Measurements from ENCODE around the gene IRF4.

DNA sequence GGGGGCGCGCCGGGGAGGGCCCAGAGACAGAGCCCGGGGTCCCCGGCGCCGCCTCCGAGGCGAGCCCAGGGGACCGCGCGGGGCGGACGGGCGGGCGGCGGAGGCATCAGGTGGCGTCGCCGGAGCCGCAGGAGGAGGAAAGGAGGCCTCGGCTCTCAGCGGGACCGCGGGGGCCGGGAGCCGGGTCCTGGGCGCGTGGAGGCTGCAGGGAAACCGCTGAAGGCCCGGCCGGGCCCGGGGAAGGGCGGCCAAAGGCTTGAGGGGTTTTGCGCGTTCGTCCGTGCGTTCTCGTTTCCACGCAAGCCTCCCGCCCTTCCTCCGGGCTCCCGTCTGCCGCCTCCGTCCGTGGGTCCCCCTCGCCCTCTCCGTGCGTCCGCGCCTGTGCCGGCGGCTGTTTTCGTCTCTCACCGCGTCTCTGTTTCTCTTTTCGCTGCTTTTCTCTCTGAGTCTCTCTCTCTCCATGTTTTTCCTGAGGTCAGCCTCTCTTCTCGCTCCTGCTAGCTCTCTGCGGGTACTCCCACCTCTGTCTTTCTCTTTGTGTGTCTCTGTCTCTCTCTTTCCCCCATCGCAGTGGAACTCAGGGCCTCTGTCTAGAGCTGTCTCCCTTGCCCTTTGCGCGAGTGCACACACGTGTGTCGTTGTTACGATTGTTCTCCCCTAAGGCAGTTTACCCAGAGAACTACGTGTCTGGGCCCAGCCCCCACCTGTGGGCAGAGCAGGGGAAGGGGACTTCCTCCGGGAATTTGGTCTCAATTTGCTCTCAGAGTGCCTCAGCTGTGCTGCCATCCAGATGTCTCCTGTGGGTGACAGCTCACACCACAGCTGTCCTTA is 2.1 kb downstream of the IRF4 start:
- no peak for TF ChIP-seq PPARA (CRISPR knock-in tag; IDR thresholded peaks at IDR 0.05; ENCODE audit: borderline replicate concordance)
- no peak for TF ChIP-seq ZC3H10 (CRISPR knock-in tag; IDR thresholded peaks at IDR 0.05)
- TF ChIP-seq OSR1 (CRISPR knock-in tag; IDR thresholded peaks at IDR 0.05) = no peak
- TF ChIP-seq, protein P1, sequence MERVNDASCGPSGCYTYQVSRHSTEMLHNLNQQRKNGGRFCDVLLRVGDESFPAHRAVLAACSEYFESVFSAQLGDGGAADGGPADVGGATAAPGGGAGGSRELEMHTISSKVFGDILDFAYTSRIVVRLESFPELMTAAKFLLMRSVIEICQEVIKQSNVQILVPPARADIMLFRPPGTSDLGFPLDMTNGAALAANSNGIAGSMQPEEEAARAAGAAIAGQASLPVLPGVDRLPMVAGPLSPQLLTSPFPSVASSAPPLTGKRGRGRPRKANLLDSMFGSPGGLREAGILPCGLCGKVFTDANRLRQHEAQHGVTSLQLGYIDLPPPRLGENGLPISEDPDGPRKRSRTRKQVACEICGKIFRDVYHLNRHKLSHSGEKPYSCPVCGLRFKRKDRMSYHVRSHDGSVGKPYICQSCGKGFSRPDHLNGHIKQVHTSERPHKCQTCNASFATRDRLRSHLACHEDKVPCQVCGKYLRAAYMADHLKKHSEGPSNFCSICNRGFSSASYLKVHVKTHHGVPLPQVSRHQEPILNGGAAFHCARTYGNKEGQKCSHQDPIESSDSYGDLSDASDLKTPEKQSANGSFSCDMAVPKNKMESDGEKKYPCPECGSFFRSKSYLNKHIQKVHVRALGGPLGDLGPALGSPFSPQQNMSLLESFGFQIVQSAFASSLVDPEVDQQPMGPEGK (CRISPR knock-in tag; IDR thresholded peaks at IDR 0.05; ENCODE audit: borderline replicate concordance) = no peak
- TF ChIP-seq, protein P2, sequence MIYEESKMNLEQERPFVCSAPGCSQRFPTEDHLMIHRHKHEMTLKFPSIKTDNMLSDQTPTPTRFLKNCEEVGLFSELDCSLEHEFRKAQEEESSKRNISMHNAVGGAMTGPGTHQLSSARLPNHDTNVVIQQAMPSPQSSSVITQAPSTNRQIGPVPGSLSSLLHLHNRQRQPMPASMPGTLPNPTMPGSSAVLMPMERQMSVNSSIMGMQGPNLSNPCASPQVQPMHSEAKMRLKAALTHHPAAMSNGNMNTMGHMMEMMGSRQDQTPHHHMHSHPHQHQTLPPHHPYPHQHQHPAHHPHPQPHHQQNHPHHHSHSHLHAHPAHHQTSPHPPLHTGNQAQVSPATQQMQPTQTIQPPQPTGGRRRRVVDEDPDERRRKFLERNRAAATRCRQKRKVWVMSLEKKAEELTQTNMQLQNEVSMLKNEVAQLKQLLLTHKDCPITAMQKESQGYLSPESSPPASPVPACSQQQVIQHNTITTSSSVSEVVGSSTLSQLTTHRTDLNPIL (CRISPR knock-in tag; IDR thresholded peaks at IDR 0.05; ENCODE audit: low read depth) = no peak
- TF ChIP-seq, protein P3, sequence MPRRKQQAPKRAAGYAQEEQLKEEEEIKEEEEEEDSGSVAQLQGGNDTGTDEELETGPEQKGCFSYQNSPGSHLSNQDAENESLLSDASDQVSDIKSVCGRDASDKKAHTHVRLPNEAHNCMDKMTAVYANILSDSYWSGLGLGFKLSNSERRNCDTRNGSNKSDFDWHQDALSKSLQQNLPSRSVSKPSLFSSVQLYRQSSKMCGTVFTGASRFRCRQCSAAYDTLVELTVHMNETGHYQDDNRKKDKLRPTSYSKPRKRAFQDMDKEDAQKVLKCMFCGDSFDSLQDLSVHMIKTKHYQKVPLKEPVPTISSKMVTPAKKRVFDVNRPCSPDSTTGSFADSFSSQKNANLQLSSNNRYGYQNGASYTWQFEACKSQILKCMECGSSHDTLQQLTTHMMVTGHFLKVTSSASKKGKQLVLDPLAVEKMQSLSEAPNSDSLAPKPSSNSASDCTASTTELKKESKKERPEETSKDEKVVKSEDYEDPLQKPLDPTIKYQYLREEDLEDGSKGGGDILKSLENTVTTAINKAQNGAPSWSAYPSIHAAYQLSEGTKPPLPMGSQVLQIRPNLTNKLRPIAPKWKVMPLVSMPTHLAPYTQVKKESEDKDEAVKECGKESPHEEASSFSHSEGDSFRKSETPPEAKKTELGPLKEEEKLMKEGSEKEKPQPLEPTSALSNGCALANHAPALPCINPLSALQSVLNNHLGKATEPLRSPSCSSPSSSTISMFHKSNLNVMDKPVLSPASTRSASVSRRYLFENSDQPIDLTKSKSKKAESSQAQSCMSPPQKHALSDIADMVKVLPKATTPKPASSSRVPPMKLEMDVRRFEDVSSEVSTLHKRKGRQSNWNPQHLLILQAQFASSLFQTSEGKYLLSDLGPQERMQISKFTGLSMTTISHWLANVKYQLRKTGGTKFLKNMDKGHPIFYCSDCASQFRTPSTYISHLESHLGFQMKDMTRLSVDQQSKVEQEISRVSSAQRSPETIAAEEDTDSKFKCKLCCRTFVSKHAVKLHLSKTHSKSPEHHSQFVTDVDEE (CRISPR knock-in tag; IDR thresholded peaks at IDR 0.05) = no peak
- no peak for TF ChIP-seq ZNF70 (CRISPR knock-in tag; IDR thresholded peaks at IDR 0.05)
- TF ChIP-seq CSDC2 (CRISPR knock-in tag; IDR thresholded peaks at IDR 0.05) = no peak
- no peak for TF ChIP-seq ZFP30 (CRISPR knock-in tag; IDR thresholded peaks at IDR 0.05)
- TF ChIP-seq, protein P4, sequence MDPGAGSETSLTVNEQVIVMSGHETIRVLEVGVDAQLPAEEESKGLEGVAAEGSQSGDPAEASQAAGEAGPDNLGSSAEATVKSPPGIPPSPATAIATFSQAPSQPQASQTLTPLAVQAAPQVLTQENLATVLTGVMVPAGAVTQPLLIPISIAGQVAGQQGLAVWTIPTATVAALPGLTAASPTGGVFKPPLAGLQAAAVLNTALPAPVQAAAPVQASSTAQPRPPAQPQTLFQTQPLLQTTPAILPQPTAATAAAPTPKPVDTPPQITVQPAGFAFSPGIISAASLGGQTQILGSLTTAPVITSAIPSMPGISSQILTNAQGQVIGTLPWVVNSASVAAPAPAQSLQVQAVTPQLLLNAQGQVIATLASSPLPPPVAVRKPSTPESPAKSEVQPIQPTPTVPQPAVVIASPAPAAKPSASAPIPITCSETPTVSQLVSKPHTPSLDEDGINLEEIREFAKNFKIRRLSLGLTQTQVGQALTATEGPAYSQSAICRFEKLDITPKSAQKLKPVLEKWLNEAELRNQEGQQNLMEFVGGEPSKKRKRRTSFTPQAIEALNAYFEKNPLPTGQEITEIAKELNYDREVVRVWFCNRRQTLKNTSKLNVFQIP (CRISPR knock-in tag; IDR thresholded peaks at IDR 0.05; ENCODE audit: borderline replicate concordance, low read depth) = no peak
- TF ChIP-seq, protein P5, sequence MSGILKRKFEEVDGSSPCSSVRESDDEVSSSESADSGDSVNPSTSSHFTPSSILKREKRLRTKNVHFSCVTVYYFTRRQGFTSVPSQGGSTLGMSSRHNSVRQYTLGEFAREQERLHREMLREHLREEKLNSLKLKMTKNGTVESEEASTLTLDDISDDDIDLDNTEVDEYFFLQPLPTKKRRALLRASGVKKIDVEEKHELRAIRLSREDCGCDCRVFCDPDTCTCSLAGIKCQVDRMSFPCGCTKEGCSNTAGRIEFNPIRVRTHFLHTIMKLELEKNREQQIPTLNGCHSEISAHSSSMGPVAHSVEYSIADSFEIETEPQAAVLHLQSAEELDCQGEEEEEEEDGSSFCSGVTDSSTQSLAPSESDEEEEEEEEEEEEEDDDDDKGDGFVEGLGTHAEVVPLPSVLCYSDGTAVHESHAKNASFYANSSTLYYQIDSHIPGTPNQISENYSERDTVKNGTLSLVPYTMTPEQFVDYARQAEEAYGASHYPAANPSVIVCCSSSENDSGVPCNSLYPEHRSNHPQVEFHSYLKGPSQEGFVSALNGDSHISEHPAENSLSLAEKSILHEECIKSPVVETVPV (CRISPR knock-in tag; IDR thresholded peaks at IDR 0.05) = no peak

Measured in SK-N-SH treated with all-trans-retinoic acid at 6 μM for 48 hours (cell line).